ENCODE results near the gene NOL4L. TPM values are rescaled to one million over a fixed set of nuclear protein-coding genes. Genes with fewer than 3 reads are reported as not detected.

Gene NOL4L
- total RNA-seq, 4 donors from 2014 or later: 45.6 to 105 (median 85.9) TPM

- no peak overlapping the region for H3K27ac ChIP-seq
- H3K27me3 ChIP-seq: no peaks in the 10 kb centered on the region
- WGBS, 2 donors (ENCODE audit: low coverage in 1 of 2): 82 to 92% methylated on average over 2 to 12 of the region's 12 CpGs
- no peaks in the 10 kb centered on the region for H3K36me3 ChIP-seq
- H3K4me1 ChIP-seq: no peaks in the 10 kb centered on the region
- in situ Hi-C loops (cut with MboI; ENCODE audit: low pct_ligation_motif_present in 1 of 4, low pct_unique_long_range_greater_than_20kb in 1 of 4, low sequenced_read_pairs in 3 of 4): no loop called here
- no peaks in the 10 kb centered on the region for H3K9me3 ChIP-seq
- no peak overlapping the region for H3K4me3 ChIP-seq
- TF ChIP-seq CTCF (IDR thresholded peaks at IDR 0.05) (no peak), EP300 (IDR thresholded peaks at IDR 0.05; ENCODE audit: low read depth) (no peak), POLR2A (IDR thresholded peaks at IDR 0.05) (no peak), POLR2AphosphoS5 (IDR thresholded peaks at IDR 0.05) (no peak)
- no peak for DNase-seq
- intact Hi-C loops (cut with DNase I; ENCODE audit: low total_unique reads): no loop called here
Observed at GRCh38 chr20:32566379-32567374, 18.5 kb downstream of the NOL4L start.

- no peaks in the 10 kb centered on the region for H3K9me3 ChIP-seq
- no peak overlapping the region for H3K4me3 ChIP-seq
- no peak overlapping the region for H3K27ac ChIP-seq
- in situ Hi-C loops (cut with MboI; ENCODE audit: low pct_ligation_motif_present in 1 of 4, low pct_unique_long_range_greater_than_20kb in 1 of 4, low sequenced_read_pairs in 3 of 4) (no loop called here), intact Hi-C loops (cut with DNase I; ENCODE audit: low total_unique reads) (no loop called here)
- TF ChIP-seq CTCF (IDR thresholded peaks at IDR 0.05) (no peak), EP300 (IDR thresholded peaks at IDR 0.05; ENCODE audit: low read depth) (no peak), POLR2AphosphoS5 (IDR thresholded peaks at IDR 0.05) (no peak), POLR2A (IDR thresholded peaks at IDR 0.05) (no peak)
- H3K36me3 ChIP-seq: no peaks in the 10 kb centered on the region
- no peak for DNase-seq
- H3K27me3 ChIP-seq: no peaks in the 10 kb centered on the region
- WGBS, 2 donors (ENCODE audit: low coverage in 1 of 2): 91% methylated on average over 5 of the region's 5 CpGs; no CpG with 5 or more reads in 1 of the 2 donors
- H3K4me1 ChIP-seq: no peaks in the 10 kb centered on the region
Observed at GRCh38 chr20:32565735-32566032, 19.4 kb downstream of the NOL4L start.

- intact Hi-C loops (cut with DNase I; ENCODE audit: low total_unique reads) (no loop called here), in situ Hi-C loops (cut with MboI; ENCODE audit: low pct_ligation_motif_present in 1 of 4, low pct_unique_long_range_greater_than_20kb in 1 of 4, low sequenced_read_pairs in 3 of 4) (no loop called here)
- no peaks in the 10 kb centered on the region for H3K9me3 ChIP-seq
- no peaks in the 10 kb centered on the region for H3K27me3 ChIP-seq
- TF ChIP-seq CTCF (IDR thresholded peaks at IDR 0.05): no peak
- TF ChIP-seq EP300 (IDR thresholded peaks at IDR 0.05; ENCODE audit: low read depth): no peak
- 75% methylated on average over 19 of the region's 19 CpGs; no CpG with 5 or more reads in 1 of the 2 donors for WGBS, 2 donors (ENCODE audit: low coverage in 1 of 2)
- peak overlapping the region in 1 of 4 donors; percentile 21 for H3K27ac ChIP-seq
- peak; percentile 46 for DNase-seq
- no peaks in the 10 kb centered on the region for H3K36me3 ChIP-seq
- H3K4me3 ChIP-seq: no peak overlapping the region
- no peaks in the 10 kb centered on the region for H3K4me1 ChIP-seq
Observed at GRCh38 chr20:32564921-32565734, 20.0 kb downstream of the NOL4L start.

- no peak overlapping the region for H3K27ac ChIP-seq
- 93% methylated on average over 6 of the region's 6 CpGs; no CpG with 5 or more reads in 1 of the 2 donors for WGBS, 2 donors (ENCODE audit: low coverage in 1 of 2)
Observed at GRCh38 chr20:32564440-32564839, 20.7 kb downstream of the NOL4L start.

More at GRCh38 chr20:32564440-32564839, 20.7 kb downstream of the NOL4L start:
- DNase-seq: no peak
- in situ Hi-C loops (cut with MboI; ENCODE audit: low pct_ligation_motif_present in 1 of 4, low pct_unique_long_range_greater_than_20kb in 1 of 4, low sequenced_read_pairs in 3 of 4) (no loop called here), intact Hi-C loops (cut with DNase I; ENCODE audit: low total_unique reads) (no loop called here)
- Histone ChIP-seq H3K4me1 (no peaks in the 10 kb centered on the region), H3K9me3 (no peaks in the 10 kb centered on the region), H3K36me3 (no peaks in the 10 kb centered on the region), H3K4me3 (no peak overlapping the region), H3K27me3 (no peaks in the 10 kb centered on the region)
- no peak for TF ChIP-seq POLR2A (IDR thresholded peaks at IDR 0.05)
- no peak for TF ChIP-seq EP300 (IDR thresholded peaks at IDR 0.05; ENCODE audit: low read depth)
- TF ChIP-seq CTCF (IDR thresholded peaks at IDR 0.05): no peak
- no peak for TF ChIP-seq POLR2AphosphoS5 (IDR thresholded peaks at IDR 0.05)
